Natural killer cell (primary cell): Measurements from ENCODE around the gene CADM2. TPM values are rescaled to one million over a fixed set of nuclear protein-coding genes. Genes with fewer than 3 reads are reported as not detected.

Source experiments
- ATAC-seq, 3 donors: fragments of 150-1000 bp in 2 of 3; fragments of 200-7000 bp in 1 of 3; cut with Tn5 transposase; 1 replicate in 1 of 3; 2 replicates in 2 of 3; pipeline ENCODE4 v1.10.0; 2021; ENCODE audit warnings: mild to moderate bottlenecking in 2 of 3, moderate library complexity in 2 of 3
- DNase-seq, 2 donors: peaks; one replicate each; pipeline versions ENCODE4 v3.0.0 to v3.0.0-alpha.2; 2013 to 2021; ENCODE audit warnings: mixed read lengths in 1 of 2
- H3K27ac ChIP-seq: one replicate; pipeline ENCODE4 v1.5.1; 2013; ENCODE audit warnings: mild to moderate bottlenecking, low read length
- H3K27me3 ChIP-seq: one replicate; pipeline ENCODE4 v1.6.1; 2013; ENCODE audit warnings: low read length; ENCODE audit not compliant: control insufficient read depth, insufficient read depth
- H3K36me3 ChIP-seq: one replicate; pipeline ENCODE4 v1.6.1; 2013; ENCODE audit warnings: low read length; ENCODE audit not compliant: control insufficient read depth, insufficient read depth
- H3K4me1 ChIP-seq: one replicate; pipeline ENCODE4 v1.6.1; 2013; ENCODE audit warnings: low read length; ENCODE audit not compliant: control insufficient read depth, insufficient read depth
- H3K4me3 ChIP-seq: one replicate; pipeline ENCODE4 v1.5.1; 2013; ENCODE audit warnings: low read length
- H3K9me3 ChIP-seq: one replicate; pipeline ENCODE4 v1.6.1; 2013; ENCODE audit warnings: low read length; ENCODE audit not compliant: control insufficient read depth, insufficient read depth
- H3K27ac Mint-ChIP-seq, 2 donors: one replicate each; pipeline ENCODE4 v1.8.0; 2022; ENCODE audit warnings: mild to moderate bottlenecking in 2 of 2, mixed read lengths in 2 of 2, moderate library complexity in 1 of 2
- H3K27me3 Mint-ChIP-seq, 2 donors: one replicate each; pipeline ENCODE4 v1.8.0; 2022; ENCODE audit warnings: low read depth in 2 of 2, mixed read lengths in 2 of 2
- H3K36me3 Mint-ChIP-seq: one replicate; pipeline ENCODE4 v1.8.0; 2022; ENCODE audit warnings: mixed read lengths
- H3K4me1 Mint-ChIP-seq, 2 donors: one replicate each; pipeline ENCODE4 v1.8.0; 2022; ENCODE audit warnings: mixed read lengths in 2 of 2
- H3K4me3 Mint-ChIP-seq: one replicate; pipeline ENCODE4 v1.8.0; 2022; ENCODE audit warnings: mild to moderate bottlenecking, moderate library complexity, mixed read lengths
- H3K9me3 Mint-ChIP-seq, 2 donors: one replicate each; pipeline ENCODE4 v1.8.0; 2022; ENCODE audit warnings: mixed read lengths in 2 of 2
- CTCF ChIP-seq: fragments of 200-600 bp; IDR thresholded peaks from one replicate; pipeline ENCODE4 v1.8.0; 2022; ENCODE audit warnings: antibody characterized with exemption
- WGBS: methylation state at CpG from one replicate; pipeline ENCODE4 v1.1.7; 2013; ENCODE audit warnings: missing lambda C conversion rate; ENCODE audit not compliant: insufficient coverage; 5-methylcytosine and 5-hydroxymethylcytosine counted together
- intact Hi-C: fragments of 100-400 bp; cut with micrococcal nuclease; formaldehyde crosslinking; loops from one replicate; pipeline ENCODE4 v1.14.2; 2022
- total RNA-seq, 4 donors: library from RNA; stranded (reverse); fragments of 120-200 nt in 1 of 4; gene quantifications; one replicate each; pipeline versions ENCODE4 v1.2.3 to v1.2.4, GENCODE V29; 2013 to 2022

Gene CADM2
- total RNA-seq, 3 donors from 2014 or later (not counting 1 experiment from before 2014, with no cell fraction given), result 0.07 TPM; not detected in 2

- Histone ChIP-seq H3K4me1 (no peaks in the 10 kb centered on the region), H3K9me3 (no peaks in the 10 kb centered on the region), H3K36me3 (no peaks in the 10 kb centered on the region), H3K4me3 (no peak overlapping the region), H3K27me3 (no peaks in the 10 kb centered on the region), H3K27ac (no peak overlapping the region)
- Mint-ChIP-seq H3K36me3 (no peaks in the 10 kb centered on the region), H3K27ac (no peak overlapping the region), H3K4me3 (no peak overlapping the region), H3K27me3 (no peaks in the 10 kb centered on the region), H3K9me3 (peaks cover 0 to 6% of the 10 kb centered on the region in 2 donors), H3K4me1 (no peaks in the 10 kb centered on the region)
- DNase-seq (no peak), ATAC-seq (no peak)
- intact Hi-C loops, result no loop called here
- WGBS, result 76% methylated on average over 3 of the region's 3 CpGs
- no peak for TF ChIP-seq CTCF
Observed at GRCh38 chr3:84980011-84980410, 21.2 kb downstream of the CADM2 start.

- no peak for TF ChIP-seq CTCF
- ATAC-seq (no peak), DNase-seq (no peak)
- no peak overlapping the region for H3K27ac Mint-ChIP-seq
- intact Hi-C loops, result no loop called here
- H3K27me3 Mint-ChIP-seq, result no peaks in the 10 kb centered on the region
- H3K9me3 Mint-ChIP-seq, result peaks cover 0 to 6% of the 10 kb centered on the region in 2 donors
- Histone ChIP-seq H3K27ac (no peak overlapping the region), H3K36me3 (no peaks in the 10 kb centered on the region), H3K4me3 (no peak overlapping the region), H3K27me3 (no peaks in the 10 kb centered on the region), H3K9me3 (no peaks in the 10 kb centered on the region), H3K4me1 (no peaks in the 10 kb centered on the region)
- 90% methylated on average over 2 of the region's 2 CpGs for WGBS
- no peak overlapping the region for H3K4me3 Mint-ChIP-seq
- H3K4me1 Mint-ChIP-seq, result no peaks in the 10 kb centered on the region
- no peaks in the 10 kb centered on the region for H3K36me3 Mint-ChIP-seq
Observed at GRCh38 chr3:84980456-84980855, 21.7 kb downstream of the CADM2 start.

GRCh38 chr3:84983490-84983889, 24.7 kb downstream of the CADM2 start:
- no peaks in the 10 kb centered on the region for H3K36me3 Mint-ChIP-seq
- Histone ChIP-seq H3K4me3 (no peak overlapping the region), H3K36me3 (no peaks in the 10 kb centered on the region), H3K4me1 (no peaks in the 10 kb centered on the region), H3K9me3 (no peaks in the 10 kb centered on the region), H3K27me3 (no peaks in the 10 kb centered on the region), H3K27ac (no peak overlapping the region)
- TF ChIP-seq CTCF, result no peak
- ATAC-seq (no peak), DNase-seq (no peak)
- intact Hi-C loops, result no loop called here
- no peaks in the 10 kb centered on the region for H3K27me3 Mint-ChIP-seq
- no peaks in the 10 kb centered on the region for H3K4me1 Mint-ChIP-seq
- H3K9me3 Mint-ChIP-seq, result peaks cover 2 to 10% of the 10 kb centered on the region in 2 donors
- no peak overlapping the region for H3K4me3 Mint-ChIP-seq
- H3K27ac Mint-ChIP-seq, result no peak overlapping the region
- WGBS, result 100% methylated on average over 3 of the region's 3 CpGs

- ATAC-seq (no peak), DNase-seq (no peak)
- H3K4me1 ChIP-seq, result no peaks in the 10 kb centered on the region
- Mint-ChIP-seq H3K36me3 (no peaks in the 10 kb centered on the region), H3K4me3 (no peak overlapping the region), H3K27me3 (no peaks in the 10 kb centered on the region), H3K27ac (no peak overlapping the region), H3K4me1 (no peaks in the 10 kb centered on the region), H3K9me3 (peaks cover 4 to 10% of the 10 kb centered on the region in 2 donors)
- TF ChIP-seq CTCF, result no peak
- H3K27ac ChIP-seq, result no peak overlapping the region
- no peak overlapping the region for H3K4me3 ChIP-seq
- H3K9me3 ChIP-seq, result no peaks in the 10 kb centered on the region
- H3K27me3 ChIP-seq, result no peaks in the 10 kb centered on the region
- no peaks in the 10 kb centered on the region for H3K36me3 ChIP-seq
- intact Hi-C loops, result no loop called here
Observed at GRCh38 chr3:84984429-84984828, 25.6 kb downstream of the CADM2 start.
